GM18867 (cell line): ENCODE measurements around the gene HS6ST1.

Experiments used
- ATAC-seq: cut with Tn5 transposase; IDR thresholded peaks from one replicate; pipeline ENCODE4 v1.9.1; 2021; ENCODE audit warnings: mild to moderate bottlenecking, moderate library complexity; ENCODE audit not compliant: unreplicated experiment

HS6ST1 gene

GRCh38 chr2:128284037-128284441, 34.6 kb downstream of the HS6ST1 start:
- ATAC-seq: no peak

DNA sequence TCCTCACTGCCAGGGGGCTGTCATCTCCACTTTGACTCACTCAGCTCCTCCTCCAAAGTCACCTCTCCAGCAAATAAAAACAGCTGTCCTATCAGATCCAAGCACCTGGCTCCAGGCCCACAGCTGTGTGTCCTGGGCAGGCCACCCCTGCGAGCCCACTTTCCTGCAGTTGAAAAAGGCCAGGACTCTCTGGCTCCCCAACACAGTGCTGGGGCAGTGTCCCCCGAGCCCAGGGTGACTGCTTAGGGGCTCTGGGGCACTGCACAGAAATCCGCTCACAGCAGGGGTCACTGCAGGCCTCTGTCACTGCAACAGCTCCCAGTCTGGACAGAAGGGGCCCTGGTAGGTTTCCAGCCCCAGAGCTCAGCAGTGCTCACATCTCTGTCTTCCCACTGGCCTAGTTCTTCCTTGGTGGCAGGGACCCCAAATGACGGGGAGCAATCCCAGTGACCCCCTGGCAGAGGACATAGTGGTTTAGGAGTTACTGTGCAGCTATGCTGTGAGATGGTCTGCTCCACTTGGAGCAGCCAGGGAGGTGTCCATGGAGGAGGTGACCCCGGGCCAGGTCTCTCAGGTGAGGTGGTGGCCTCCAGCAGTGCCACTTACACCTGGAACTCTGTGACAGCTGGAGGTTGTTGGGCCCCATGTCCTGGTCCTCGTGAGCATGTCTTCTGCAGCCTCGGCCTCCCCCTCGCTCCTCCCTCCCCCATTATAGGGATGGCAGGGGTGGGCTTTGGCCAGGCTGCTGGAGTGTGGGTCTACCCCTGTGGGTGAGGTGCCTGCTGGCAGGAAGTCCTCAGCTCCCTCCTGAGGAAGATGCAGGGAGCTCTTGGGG, 35.5 kb downstream of the HS6ST1 start:
- no peak for ATAC-seq

- no peak for ATAC-seq
Observed at GRCh38 chr2:128282246-128282975, 36.3 kb downstream of the HS6ST1 start.

- no peak for ATAC-seq
Observed at GRCh38 chr2:128281852-128282245, 36.8 kb downstream of the HS6ST1 start.

DNA sequence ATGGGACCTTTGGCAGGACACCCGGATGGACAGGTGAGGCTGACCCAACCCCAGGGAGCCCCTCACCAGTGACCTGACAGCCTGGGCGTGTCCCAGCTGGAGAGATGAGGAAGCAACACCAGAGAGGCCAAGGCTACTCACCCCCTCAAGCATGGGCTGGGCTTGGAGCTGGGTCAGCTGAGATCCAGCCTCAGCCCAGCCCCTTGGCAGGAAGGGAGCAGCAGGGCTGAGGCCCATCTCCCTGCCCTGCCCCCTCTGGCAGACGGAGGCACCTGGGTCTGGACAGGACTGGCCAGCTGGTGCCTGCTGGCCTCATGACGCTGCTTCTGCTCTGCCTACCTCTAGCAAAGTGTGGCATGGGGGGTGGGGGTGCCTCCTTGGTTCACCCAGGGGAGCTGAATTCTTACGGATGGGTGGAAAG, 37.8 kb downstream of the HS6ST1 start:
- no peak for ATAC-seq

DNA sequence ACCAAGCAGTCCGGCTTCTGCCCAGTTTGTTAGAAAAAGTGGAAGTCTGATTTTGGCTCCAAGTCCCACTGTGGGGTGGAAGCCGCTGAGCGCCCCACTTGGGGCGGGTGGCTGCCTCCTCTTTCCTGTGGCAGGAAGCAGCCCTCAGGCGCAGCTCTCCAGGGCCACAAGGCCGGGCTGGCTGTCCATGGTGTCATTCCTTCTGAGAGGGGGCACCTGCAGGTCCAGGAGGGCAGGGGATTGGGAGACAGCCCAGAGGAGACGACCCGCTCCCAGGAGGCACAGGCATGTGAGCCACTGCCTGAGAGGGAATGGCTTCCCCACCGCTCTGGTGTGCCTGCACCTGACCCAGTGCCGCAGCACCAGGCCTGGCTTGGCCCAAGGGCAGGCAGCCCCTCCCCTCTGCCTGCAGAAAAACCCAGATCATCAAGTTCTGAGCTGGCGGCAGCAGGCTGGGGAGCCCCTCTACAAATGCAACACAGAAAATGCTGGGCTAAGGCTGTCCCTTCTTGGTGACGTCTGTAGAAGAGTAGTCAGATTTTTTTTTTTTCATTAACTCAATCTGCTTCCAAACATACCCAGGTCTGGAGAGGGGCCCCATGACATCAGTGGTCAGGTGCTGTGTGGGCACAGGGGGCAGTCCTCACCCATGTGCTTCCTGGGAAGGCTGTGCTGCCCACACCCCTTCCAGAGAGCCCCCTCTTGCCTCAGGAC, 38.4 kb downstream of the HS6ST1 start:
- no peak for ATAC-seq

DNA sequence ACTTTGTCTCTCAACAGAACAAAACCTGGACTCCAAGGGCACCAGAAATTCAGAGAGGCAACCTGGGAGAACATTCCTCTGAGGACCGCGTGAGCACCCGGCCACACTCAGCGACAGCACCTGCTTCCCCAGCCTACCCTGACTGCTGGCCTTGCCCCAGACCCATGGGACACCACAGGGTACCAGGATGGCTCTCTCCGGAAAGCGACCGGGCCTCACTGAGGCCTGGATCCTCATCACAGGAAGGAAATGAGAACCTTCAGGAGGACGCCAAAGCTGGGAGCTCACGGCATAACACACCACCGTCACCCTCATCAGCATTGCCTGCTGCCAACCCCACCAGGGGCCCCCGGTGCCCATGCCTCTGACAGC, 38.9 kb downstream of the HS6ST1 start:
- ATAC-seq: no peak

- no peak for ATAC-seq
Observed at GRCh38 chr2:128279009-128279408, 39.7 kb downstream of the HS6ST1 start.

DNA sequence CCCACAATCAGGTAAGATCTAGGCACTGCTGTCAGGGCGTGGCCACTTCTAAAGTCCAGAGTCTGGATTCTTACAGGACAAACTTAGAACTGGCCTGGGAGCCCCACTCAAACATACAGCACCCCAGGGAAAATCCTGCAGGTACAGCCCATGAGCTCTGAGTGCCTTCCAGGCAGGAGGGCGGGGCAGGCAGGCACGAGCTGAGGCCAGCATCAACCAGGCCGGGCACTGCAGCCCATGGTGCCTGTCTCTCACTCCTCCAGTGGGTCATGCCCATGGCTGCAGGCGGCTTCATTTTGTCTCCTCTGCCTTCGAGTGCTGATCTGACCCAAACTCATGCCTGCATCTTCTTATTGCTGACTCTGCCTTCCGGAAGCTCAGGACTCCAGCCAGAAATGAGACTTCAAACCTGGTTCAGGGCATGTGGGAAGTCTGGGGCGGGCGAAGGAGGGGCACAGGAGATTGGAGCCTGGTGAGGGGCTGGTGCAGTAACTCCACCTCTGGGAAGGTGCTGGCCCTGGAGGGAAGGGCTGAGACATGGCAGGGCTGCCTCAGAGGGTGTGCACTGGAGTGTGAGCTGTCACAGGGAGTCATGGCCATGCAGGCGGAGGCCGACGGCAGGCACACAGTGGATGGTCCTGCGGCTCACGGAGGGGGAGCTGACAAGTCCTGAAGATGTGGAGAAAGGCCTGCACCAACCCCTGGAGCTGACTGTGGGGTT, 40.5 kb downstream of the HS6ST1 start:
- no peak for ATAC-seq

DNA sequence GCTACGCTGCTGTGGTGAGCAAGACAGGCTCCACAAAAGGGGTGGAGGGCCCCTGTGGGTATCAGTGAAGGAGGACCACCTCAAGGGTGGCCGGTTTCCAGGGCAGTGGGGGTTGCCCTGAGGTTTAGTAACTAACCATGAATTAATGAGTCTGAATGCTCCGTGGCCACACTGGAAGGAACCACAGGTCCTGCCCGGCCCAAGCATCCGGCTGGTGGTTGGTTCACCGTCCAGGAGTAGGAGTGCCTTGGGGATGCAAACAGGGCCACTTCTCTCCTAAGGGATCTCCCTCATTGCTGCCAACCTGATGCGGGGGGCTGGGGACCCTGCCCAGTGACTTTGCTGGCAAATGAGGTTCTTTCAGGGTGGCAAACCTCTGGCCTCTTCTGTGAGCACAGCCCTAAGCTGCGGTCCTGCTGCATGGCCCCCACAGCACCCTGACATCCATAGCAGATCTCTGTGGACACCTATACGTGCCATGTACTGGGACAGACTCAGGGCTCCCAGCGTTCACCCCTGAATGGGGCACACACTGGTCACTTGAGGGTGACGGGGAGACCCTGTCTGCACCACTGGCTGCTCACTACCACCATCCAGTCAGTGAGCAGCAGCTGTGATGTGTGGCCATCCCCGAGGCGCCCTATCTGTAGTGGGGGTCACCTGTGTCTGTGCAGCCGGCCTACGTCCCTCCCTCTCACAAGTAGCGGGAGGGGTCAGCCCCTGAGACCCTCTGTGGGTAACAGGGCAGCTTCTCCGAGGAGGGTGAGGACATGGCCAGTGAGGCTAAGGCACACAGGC, 41.6 kb downstream of the HS6ST1 start:
- ATAC-seq: no peak

- ATAC-seq: no peak
Observed at GRCh38 chr2:128275498-128276045, 43.1 kb downstream of the HS6ST1 start.

- ATAC-seq: no peak
Observed at GRCh38 chr2:128274218-128274617, 44.5 kb downstream of the HS6ST1 start.

- no peak for ATAC-seq
Observed at GRCh38 chr2:128273469-128274081, 45.1 kb downstream of the HS6ST1 start.

- ATAC-seq: no peak
Observed at GRCh38 chr2:128272601-128273468, 45.8 kb downstream of the HS6ST1 start.

DNA sequence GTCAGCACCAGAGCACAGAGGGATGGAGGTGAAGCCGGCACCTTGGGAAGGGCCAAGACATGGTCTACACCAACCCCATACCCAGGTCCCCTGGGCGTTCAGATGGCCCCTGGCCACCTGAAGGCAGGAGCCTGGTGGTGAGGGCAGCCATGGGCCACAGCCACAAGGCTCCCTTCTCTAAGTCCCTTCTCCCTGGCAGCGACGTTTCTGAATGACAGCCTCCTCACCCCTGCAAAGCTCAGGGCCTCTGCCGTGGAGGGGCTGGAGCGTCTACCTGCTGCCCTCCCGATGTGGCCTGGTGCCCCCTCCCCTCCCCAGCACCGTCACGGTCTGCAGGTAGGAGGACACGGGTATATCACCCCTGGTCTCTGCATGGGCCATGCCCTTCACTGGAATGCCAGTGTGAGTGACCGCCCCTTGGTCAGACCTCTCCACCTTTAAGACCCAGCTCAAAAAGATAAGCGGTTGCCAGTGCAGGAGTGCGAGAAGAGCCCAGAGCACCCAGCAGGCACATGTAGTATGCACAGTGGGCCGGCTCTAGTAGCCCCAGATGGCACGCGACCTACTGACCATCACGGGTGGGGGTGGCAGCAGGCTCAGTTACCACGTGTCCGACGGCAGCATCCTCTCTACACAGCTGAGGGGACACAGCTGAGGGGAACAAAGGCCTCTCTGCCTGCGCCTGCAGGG, 46.6 kb downstream of the HS6ST1 start:
- no peak for ATAC-seq

- no peak for ATAC-seq
Observed at GRCh38 chr2:128271597-128271910, 47.1 kb downstream of the HS6ST1 start.

DNA sequence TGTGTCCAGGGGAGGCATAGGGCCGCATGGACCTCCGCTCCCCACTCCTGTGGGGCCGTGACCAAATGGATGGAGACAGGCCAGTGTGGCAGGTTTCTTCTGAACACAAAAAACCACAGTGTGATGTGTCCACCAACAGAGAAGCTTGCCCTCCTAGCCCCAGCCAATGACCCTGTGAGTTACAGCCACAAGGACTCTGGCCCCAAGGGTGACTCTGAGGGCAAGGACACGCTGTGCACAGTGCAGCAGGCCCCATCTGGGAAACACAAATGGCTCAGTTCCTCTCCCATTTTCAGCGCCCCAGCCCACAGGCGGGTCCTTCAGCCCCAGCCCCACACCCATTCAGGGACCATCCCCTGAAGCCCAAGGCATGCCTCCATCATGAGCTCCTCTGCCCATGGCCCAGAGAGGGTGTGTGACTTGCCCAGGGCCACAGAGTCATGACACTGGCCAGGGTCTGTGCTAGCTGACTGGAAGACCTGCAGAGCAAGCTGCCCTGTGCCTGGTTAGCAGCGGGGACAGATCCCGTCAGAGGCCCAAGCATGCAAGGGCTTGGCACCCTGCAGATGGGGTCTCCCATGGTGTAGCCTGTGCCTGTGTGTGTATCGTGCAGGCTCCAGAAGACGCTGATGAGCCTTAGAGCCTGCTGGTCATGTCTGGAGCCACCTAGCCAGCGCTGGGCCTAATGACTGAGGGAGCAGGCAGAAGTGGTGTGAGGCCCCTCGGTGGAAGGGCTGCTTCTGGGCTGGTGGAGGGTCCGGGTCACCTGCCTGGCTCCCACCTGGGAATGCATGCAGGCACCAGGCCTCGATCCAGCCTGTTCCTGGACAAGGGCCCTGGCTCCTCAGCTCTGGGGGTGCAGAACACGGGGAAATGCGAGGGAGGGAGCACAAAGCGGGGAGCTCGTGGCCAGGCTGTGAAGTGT, 47.7 kb downstream of the HS6ST1 start:
- ATAC-seq: no peak
